SJSA1 (cell line): ENCODE measurements around the gene MARCHF10. TPM values are rescaled to one million over a fixed set of nuclear protein-coding genes. Genes with fewer than 3 reads are reported as not detected.
A peak's percentile ranks its signal among the peaks of the same experiment; 100 is the strongest.

Experiments used
- DNase-seq, 2 experiments: peaks; one replicate each; pipeline ENCODE4 v3.0.0-alpha.2; 2015 to 2020; ENCODE audit warnings: low spot score in 2 of 2, low read depth in 1 of 2
- H3K27ac ChIP-seq: fragments of 250-450 bp; sonication (Bioruptor Pico); 2 replicates; pipeline ENCODE4 v1.5.1; 2020; ENCODE audit warnings: mild to moderate bottlenecking, moderate library complexity
- H3K27me3 ChIP-seq: fragments of 250-450 bp; sonication (Bioruptor Pico); replicated peaks from 2 replicates; pipeline ENCODE4 v1.5.1; 2020; ENCODE audit warnings: mild to moderate bottlenecking, moderate library complexity
- H3K36me3 ChIP-seq: fragments of 250-450 bp; sonication (Bioruptor Pico); 2 replicates; pipeline ENCODE4 v1.5.1; 2020; ENCODE audit warnings: mild to moderate bottlenecking
- H3K4me1 ChIP-seq: fragments of 250-450 bp; sonication (Bioruptor Pico); replicated peaks from 2 replicates; pipeline ENCODE4 v1.6.1; 2021; ENCODE audit warnings: mild to moderate bottlenecking
- H3K4me3 ChIP-seq: fragments of 250-450 bp; sonication (Bioruptor Pico); 2 replicates; pipeline ENCODE4 v1.5.1; 2020; ENCODE audit warnings: mild to moderate bottlenecking
- H3K9me3 ChIP-seq: fragments of 250-450 bp; sonication (Bioruptor Pico); replicated peaks from 2 replicates; pipeline ENCODE4 v1.5.1; 2020; ENCODE audit warnings: mild to moderate bottlenecking
- total RNA-seq: library from RNA; depleted of rRNA; stranded (reverse); fragments of >200 nt; shearing (Covaris generic); gene quantifications from 2 replicates; pipeline ENCODE4 v1.2.3, GENCODE V29; 2014

Gene MARCHF10
- total RNA-seq, 1 experiment from 2014 or later = 0.71 TPM

- no peaks in the 10 kb centered on the region; the same call in 1 of the 2 replicates for H3K9me3 ChIP-seq
- H3K4me3 ChIP-seq = no peak overlapping the region
- no peaks in the 10 kb centered on the region for H3K36me3 ChIP-seq
- no peak overlapping the region for H3K27ac ChIP-seq
- peaks cover 18% of the 10 kb centered on the region for H3K4me1 ChIP-seq
- H3K27me3 ChIP-seq = no peaks in the 10 kb centered on the region
- DNase-seq = no peak
These were observed 19.8 kb upstream of the MARCHF10 start for GRCh38 chr17:62827746-62828485.

DNA sequence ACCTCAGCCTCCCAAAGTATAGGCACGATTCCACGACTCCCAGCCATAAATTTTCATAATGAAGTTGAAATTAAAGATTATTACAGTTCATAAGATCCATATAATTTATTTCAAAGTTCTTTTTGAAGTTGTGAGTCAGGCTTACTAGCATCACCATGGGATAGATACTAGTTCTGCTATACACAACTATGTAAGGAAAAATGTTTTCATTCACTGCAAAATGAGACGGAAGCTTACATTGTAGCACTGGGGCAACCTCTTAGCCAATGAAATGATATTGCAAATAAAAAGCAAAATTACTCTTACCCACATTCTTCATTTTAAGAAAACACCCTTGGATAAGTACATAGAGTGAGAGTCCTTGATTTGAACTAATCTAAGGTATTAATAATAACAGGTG, 18.8 kb upstream of the MARCHF10 start:
- Histone ChIP-seq H3K4me3 (no peak overlapping the region), H3K9me3 (no peaks in the 10 kb centered on the region; the same call in 1 of the 2 replicates), H3K4me1 (peaks cover 26% of the 10 kb centered on the region), H3K27ac (no peak overlapping the region), H3K36me3 (no peaks in the 10 kb centered on the region), H3K27me3 (no peaks in the 10 kb centered on the region)
- no peak for DNase-seq

GRCh38 chr17:62825182-62825581, 17.1 kb upstream of the MARCHF10 start:
- Histone ChIP-seq H3K4me3 (no peak overlapping the region), H3K27ac (peak overlapping the region; percentile 85), H3K36me3 (no peaks in the 10 kb centered on the region), H3K9me3 (no peaks in the 10 kb centered on the region; the same call in 1 of the 2 replicates), H3K27me3 (no peaks in the 10 kb centered on the region), H3K4me1 (peaks cover 36% of the 10 kb centered on the region)
- no peak for DNase-seq

GRCh38 chr17:62824290-62825131, 16.4 kb upstream of the MARCHF10 start:
- H3K27me3 ChIP-seq = no peaks in the 10 kb centered on the region
- DNase-seq = peak; percentile 79 to 85
- H3K4me3 ChIP-seq = no peak overlapping the region
- H3K9me3 ChIP-seq = no peaks in the 10 kb centered on the region; the same call in 1 of the 2 replicates
- H3K36me3 ChIP-seq = no peaks in the 10 kb centered on the region
- H3K4me1 ChIP-seq = peaks cover 41% of the 10 kb centered on the region
- peak overlapping the region; percentile 85 for H3K27ac ChIP-seq

DNA sequence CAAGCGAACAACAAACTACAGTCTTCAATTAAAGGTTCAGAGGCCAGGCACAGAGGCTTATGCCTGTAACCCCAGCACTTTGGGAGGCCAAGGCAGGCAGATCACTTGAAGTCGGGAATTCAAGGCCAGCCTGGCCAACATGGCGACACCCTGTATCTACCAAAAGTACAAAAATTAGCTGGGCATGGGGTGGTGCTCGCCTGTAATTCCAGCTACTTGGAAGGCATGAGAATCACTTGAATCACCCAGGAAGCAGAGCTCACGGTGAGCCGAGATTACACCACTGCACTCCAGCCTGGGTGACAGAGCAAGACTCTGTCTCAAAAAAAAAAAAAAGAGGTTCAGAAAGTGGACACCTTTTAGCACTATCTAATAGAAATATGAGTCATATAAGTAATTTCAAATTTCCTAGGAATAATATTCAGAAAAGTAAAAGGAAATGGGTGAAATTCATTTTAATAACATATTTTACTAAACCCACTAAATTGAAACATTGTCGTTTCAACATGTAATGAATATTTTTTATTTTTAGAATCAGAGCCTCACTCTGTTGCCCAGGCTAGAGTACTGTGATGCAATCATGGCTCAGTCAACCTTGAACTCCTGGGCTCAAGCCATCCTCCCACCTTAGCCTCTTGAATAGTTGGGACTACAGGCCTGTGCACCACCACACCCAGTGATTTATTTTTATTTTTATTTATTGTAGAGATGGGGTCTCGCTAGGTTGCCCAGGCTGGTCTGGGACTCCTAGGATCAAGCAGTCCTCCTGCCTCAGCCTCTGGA, 15.2 kb upstream of the MARCHF10 start:
- DNase-seq = no peak
- H3K36me3 ChIP-seq = no peaks in the 10 kb centered on the region
- peaks cover 49% of the 10 kb centered on the region for H3K4me1 ChIP-seq
- H3K27me3 ChIP-seq = no peaks in the 10 kb centered on the region
- H3K4me3 ChIP-seq = no peak overlapping the region
- no peak overlapping the region for H3K27ac ChIP-seq
- H3K9me3 ChIP-seq = no peaks in the 10 kb centered on the region; the same call in 1 of the 2 replicates

- Histone ChIP-seq H3K27me3 (no peaks in the 10 kb centered on the region), H3K36me3 (no peaks in the 10 kb centered on the region), H3K4me3 (no peak overlapping the region), H3K4me1 (peaks cover 49% of the 10 kb centered on the region), H3K27ac (no peak overlapping the region), H3K9me3 (no peaks in the 10 kb centered on the region; the same call in 1 of the 2 replicates)
- no peak for DNase-seq
These were observed 14.2 kb upstream of the MARCHF10 start for GRCh38 chr17:62822080-62822904.

DNA sequence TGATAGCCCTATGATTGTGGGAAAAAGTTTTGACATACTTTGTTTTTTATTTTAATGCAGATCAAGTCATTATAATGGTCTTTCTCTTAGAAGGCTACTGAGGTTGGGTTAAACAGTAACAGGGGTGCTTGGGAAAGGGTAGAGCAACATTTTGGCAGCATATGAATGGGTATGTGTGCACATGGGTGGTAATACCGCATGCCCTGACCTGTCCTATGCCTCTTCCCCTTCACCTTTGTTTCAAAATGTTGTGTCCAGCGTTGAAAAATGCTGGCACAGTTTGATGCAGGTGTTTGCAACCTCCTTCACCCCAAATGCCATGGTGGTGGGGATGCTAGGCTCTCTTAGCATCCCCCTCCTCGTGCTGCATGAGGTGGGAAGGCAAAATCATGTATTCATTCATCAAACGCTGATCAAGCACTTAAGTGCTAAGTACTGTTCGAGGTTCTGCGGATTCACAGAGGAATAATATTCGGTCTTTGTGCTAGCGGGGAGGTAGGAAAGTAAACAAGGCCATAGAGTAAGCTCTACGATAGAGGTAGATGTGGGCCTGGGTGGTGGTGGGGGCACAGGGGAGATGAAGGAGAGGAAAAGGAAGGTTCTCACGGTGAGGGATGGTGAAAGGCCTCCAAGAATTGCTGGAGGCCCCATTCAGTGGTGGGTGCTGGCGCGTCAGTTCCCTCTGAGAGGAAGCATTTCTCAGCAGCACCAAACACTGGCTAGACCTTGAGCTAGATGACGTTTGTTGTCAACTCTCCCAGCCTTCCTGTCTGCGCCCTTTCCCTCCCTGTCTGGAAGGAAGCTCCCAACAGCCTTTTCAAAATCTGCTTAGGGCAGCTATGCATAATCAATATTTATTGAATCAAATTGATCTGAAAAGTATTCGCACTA, 13.3 kb upstream of the MARCHF10 start:
- Histone ChIP-seq H3K27ac (peak overlapping the region; percentile 97; the same call in 1 of the 2 replicates), H3K36me3 (no peaks in the 10 kb centered on the region), H3K27me3 (no peaks in the 10 kb centered on the region), H3K9me3 (no peaks in the 10 kb centered on the region; the same call in 1 of the 2 replicates), H3K4me3 (no peak overlapping the region), H3K4me1 (peaks cover 49% of the 10 kb centered on the region)
- no peak for DNase-seq

GRCh38 chr17:62819511-62820221, 11.6 kb upstream of the MARCHF10 start:
- Histone ChIP-seq H3K27me3 (no peaks in the 10 kb centered on the region), H3K4me3 (peak overlapping the region; percentile 11), H3K27ac (peak overlapping the region; percentile 97), H3K36me3 (no peaks in the 10 kb centered on the region), H3K9me3 (no peaks in the 10 kb centered on the region), H3K4me1 (peaks cover 39% of the 10 kb centered on the region)
- DNase-seq = peak; percentile 95 to 96

- H3K27ac ChIP-seq = no peak overlapping the region
These were observed 10.4 kb upstream of the MARCHF10 start for GRCh38 chr17:62818526-62818925.

DNA sequence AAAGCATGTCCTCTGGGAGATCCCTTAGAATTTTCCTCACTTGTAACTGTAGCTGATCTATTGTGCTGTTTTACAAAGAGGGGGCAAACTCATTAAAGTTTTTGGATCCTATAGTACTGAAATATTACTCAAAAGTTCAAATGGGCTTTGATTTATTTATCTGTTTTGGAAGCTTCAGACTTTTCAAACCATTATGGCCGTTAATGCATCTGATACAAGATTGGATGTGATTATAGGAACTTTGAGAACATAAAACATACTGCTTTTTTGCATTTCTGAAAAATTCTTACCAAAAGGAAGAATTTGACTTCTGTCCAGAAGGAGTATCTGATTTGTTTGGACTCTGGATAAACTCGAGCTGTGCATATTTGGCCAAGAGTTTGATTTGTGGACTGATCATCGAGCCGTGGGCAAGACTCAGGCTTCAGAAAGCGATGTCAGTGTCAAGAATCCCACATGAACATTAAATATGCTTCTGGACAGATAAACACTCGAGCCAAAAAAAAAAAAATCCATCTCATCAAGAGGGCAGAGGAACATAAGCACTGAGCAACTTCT, 8.2 kb upstream of the MARCHF10 start:
- Histone ChIP-seq H3K4me3 (no peak overlapping the region), H3K27me3 (no peaks in the 10 kb centered on the region), H3K36me3 (no peaks in the 10 kb centered on the region), H3K4me1 (peaks cover 23% of the 10 kb centered on the region), H3K9me3 (no peaks in the 10 kb centered on the region), H3K27ac (no peak overlapping the region)
- DNase-seq = peak in 1 of 2 experiments; percentile 11

More at GRCh38 chr17:62818526-62818925, 10.4 kb upstream of the MARCHF10 start:
- H3K27me3 ChIP-seq = no peaks in the 10 kb centered on the region
- no peaks in the 10 kb centered on the region for H3K36me3 ChIP-seq
- DNase-seq = no peak
- H3K4me3 ChIP-seq = no peak overlapping the region
- H3K4me1 ChIP-seq = peaks cover 34% of the 10 kb centered on the region
- H3K9me3 ChIP-seq = no peaks in the 10 kb centered on the region

GRCh38 chr17:62809656-62810055, 1.5 kb upstream of the MARCHF10 start:
- Histone ChIP-seq H3K27me3 (no peaks in the 10 kb centered on the region), H3K9me3 (no peaks in the 10 kb centered on the region)

More at GRCh38 chr17:62809656-62810055, 1.5 kb upstream of the MARCHF10 start:
- peaks cover 8% of the 10 kb centered on the region for H3K4me1 ChIP-seq
- no peak overlapping the region for H3K4me3 ChIP-seq
- H3K36me3 ChIP-seq = no peaks in the 10 kb centered on the region
- no peak for DNase-seq
- H3K27ac ChIP-seq = no peak overlapping the region
